GM18870 (cell line): ENCODE results near the gene TBX19.

Experiments
- ATAC-seq: cut with Tn5 transposase; IDR thresholded peaks from one replicate; pipeline ENCODE4 v1.9.1; 2021; ENCODE audit warnings: moderate library complexity; ENCODE audit not compliant: unreplicated experiment

TBX19 gene

DNA sequence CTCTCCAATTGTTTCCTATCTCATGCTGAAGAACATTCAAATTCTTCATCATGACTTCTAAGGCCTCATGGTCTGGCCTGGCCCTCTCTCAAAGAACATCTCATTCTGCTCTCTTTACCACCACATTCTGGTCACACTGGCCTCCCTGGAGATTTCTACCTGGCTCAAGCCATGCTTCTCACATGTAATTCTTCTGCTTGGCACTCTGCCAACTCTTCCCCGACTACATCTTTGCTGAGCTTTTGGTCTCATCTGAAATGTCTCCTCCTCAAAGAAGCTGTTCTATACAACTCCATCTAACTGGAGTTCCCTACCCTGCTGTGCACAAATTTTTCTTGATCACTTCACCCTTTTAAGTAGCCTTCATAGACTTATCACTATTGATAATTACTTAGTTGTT lies 1.4 kb upstream of the TBX19 start:
- no peak for ATAC-seq

DNA sequence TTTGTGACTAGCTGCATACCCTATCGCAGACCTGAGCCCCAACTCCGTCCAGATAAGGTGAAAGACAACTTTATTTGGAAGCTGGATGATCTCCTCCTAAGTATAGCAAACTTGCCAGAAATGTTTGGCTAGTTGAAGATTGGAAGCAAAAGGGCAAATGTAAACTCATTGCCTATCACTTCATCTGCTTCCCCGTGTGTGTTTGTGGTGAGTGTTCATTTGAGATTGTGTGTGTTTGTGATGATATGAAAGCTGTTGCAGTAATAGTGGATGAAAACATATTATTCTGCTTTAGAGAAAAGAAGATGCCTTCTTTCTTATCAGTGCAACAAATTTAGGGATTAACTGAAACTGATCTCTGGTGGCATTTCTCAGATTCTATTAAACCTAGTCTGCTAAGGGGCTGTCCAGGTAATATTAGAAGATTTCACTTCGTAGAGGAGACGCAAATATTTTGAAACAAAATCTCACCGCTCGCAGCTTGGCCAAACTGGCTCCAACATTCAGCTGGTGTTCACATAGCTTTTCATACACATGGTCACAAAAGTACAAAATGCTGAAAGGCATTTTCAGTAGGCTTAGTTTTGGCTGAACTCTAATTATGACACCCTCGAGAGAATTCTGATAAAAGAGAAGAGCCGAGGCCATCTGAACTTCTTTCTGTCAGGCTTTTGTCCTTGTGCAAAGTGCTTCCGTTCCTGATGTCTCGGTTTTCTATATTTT lies 1.1 kb downstream of the TBX19 start:
- ATAC-seq: no peak

- no peak for ATAC-seq
Observed at GRCh38 chr1:168285521-168285790, 4.8 kb downstream of the TBX19 start.

GRCh38 chr1:168285971-168286927 lies 5.6 kb downstream of the TBX19 start:
- ATAC-seq: no peak

GRCh38 chr1:168287237-168287664 lies 6.6 kb downstream of the TBX19 start:
- ATAC-seq: no peak

GRCh38 chr1:168288311-168289052 lies 7.8 kb downstream of the TBX19 start:
- no peak for ATAC-seq

GRCh38 chr1:168291222-168291837 lies 10.7 kb downstream of the TBX19 start:
- no peak for ATAC-seq

DNA sequence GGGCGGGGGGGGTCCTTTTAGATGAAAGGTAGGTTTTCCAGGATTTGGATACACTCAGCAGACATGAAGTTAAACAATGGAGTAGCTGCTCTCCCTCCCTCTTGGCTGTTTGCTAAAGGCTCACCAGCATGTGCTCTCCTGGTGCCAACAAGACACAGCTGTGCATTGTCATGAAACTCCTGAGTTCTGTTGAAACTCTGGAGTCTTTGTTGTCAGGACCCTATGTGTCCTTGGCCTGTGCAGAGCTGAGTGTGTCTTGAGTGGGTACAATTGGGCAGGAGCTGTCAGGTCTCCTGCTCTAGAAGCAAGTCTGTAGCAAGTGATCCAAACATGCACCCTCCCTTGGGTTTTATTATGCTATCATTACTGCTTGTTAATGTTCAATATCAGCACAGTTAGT lies 12.7 kb downstream of the TBX19 start:
- ATAC-seq: no peak

GRCh38 chr1:168295411-168296114 lies 14.9 kb downstream of the TBX19 start:
- no peak for ATAC-seq

GRCh38 chr1:168297019-168297730 lies 16.5 kb downstream of the TBX19 start:
- ATAC-seq: no peak

DNA sequence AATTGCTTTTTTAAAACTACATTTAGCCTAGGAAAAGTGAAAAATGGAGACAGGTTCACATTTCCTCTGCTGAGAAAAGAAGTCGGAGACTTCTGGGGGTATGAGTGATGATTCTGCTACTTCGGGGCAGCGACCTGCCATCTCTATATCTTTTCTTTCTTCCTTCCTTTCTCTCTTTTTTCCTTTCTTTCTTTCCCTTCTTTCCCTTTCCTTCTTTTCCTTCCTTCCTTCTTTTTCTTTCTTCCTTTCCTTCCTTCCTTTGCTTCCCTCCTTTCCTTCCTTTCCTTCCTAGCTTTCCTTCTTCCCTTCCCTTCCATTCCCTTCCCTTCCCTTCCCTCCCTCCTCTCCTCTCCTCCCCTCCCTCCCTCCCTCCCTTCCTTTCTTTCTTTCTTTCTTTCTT lies 17.8 kb downstream of the TBX19 start:
- no peak for ATAC-seq

DNA sequence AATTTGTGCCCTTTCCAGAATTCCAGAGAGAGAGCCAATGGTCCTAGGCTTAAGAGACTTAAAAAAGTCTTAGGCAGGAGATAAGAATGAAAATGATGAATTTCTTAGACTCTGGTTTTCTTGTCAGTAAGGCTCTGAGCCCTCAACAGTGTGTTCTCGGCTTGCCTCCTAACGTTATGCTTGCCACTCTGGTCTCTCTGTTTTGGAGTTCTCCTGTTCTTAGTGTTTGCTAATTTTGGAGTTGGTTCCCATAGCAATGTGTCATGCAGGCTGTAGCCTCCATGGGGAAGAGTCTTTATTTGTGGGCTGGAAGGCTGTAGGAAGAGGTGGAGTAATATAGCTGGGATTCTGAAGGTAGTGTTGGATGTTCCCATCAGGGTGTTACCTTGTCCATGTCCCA lies 19.9 kb downstream of the TBX19 start:
- ATAC-seq: no peak

GRCh38 chr1:168301664-168302320 lies 21.1 kb downstream of the TBX19 start:
- no peak for ATAC-seq

GRCh38 chr1:168303716-168304540 lies 23.3 kb downstream of the TBX19 start:
- no peak for ATAC-seq

GRCh38 chr1:168304865-168305264 lies 24.2 kb downstream of the TBX19 start:
- ATAC-seq: no peak

- ATAC-seq: no peak
Observed at GRCh38 chr1:168312718-168313604, 32.3 kb downstream of the TBX19 start.

GRCh38 chr1:168316142-168316541 lies 35.5 kb downstream of the TBX19 start:
- ATAC-seq: no peak

DNA sequence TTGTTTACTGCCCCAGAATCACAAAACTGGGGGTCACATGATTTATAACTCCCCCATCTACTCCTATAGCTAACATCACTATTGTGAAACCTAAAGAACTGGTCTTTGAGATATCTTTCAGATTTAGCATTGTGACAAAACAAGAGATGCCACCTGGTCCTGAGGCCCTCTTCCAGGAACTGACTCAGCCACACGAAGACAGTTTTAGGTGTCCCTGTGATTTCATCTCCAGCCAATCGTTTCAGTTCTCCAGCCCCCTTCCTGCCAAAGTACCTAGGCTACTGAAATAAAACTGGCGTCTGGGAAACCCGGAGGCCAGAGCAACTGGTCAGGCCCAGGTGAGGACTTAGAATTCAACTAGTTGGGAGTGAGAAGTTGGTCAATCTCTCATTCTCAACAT lies 36.6 kb downstream of the TBX19 start:
- ATAC-seq: no peak
